H1 (cell line): ENCODE measurements around the gene TMIGD2. TPM values are rescaled to one million over a fixed set of nuclear protein-coding genes. Genes with fewer than 3 reads are reported as not detected.

Experiments
- BACH1 ChIP-seq: IDR thresholded peaks from 2 replicates; pipeline ENCODE4 v1.6.1; 2012; ENCODE audit warnings: low read length, improper control_type of control experiment
- CREB1 ChIP-seq: IDR thresholded peaks from 2 replicates; pipeline ENCODE4 v1.6.1; 2012; ENCODE audit warnings: inconsistent platforms
- E2F6 ChIP-seq: IDR thresholded peaks from 2 replicates; pipeline ENCODE4 v1.6.1; 2012; ENCODE audit warnings: inconsistent platforms
- GTF2F1 ChIP-seq: IDR thresholded peaks from 2 replicates; pipeline ENCODE4 v1.6.1; 2012; ENCODE audit warnings: low read depth, low read length, improper control_type of control experiment, borderline replicate concordance
- HDAC2 ChIP-seq, 2 experiments: fragments of 300-600 bp in 1 of 2; sonication (generic) in 1 of 2; IDR thresholded peaks; 2 replicates each; pipeline ENCODE4 v1.6.1; 2011 to 2012; ENCODE audit warnings: low read depth in 2 of 2, low read length in 2 of 2, mild to moderate bottlenecking in 2 of 2, moderate library complexity in 2 of 2, borderline replicate concordance in 1 of 2, inconsistent platforms in 1 of 2
- KDM4A ChIP-seq: IDR thresholded peaks from one replicate; pipeline ENCODE4 v1.7.1; 2012; ENCODE audit warnings: low read depth, mild to moderate bottlenecking, moderate library complexity, low read length, inconsistent platforms; ENCODE audit not compliant: severe bottlenecking
- KDM5A ChIP-seq: fragments of 200-600 bp; IDR thresholded peaks from 2 replicates; pipeline ENCODE4 v1.7.1; 2012; ENCODE audit warnings: mild to moderate bottlenecking, low read length, inconsistent platforms, mixed read lengths
- MAX ChIP-seq: IDR thresholded peaks from 2 replicates; pipeline ENCODE4 v1.6.1; 2012; ENCODE audit warnings: inconsistent platforms
- NRF1 ChIP-seq: IDR thresholded peaks from 2 replicates; pipeline ENCODE4 v1.6.1; 2011; ENCODE audit warnings: mild to moderate bottlenecking, low read depth, low read length, improper control_type of control experiment
- PHF8 ChIP-seq: fragments of 200-600 bp; sonication (generic); conservative IDR thresholded peaks from 2 replicates; pipeline ENCODE4 v1.7.1; 2012; ENCODE audit warnings: low read depth, mild to moderate bottlenecking, inconsistent platforms, low read length, moderate library complexity
- SIN3A ChIP-seq, 2 experiments: IDR thresholded peaks in 1 of 2; conservative IDR thresholded peaks in 1 of 2; 2 replicates each; pipeline ENCODE4 v1.6.1; 2011 to 2012; ENCODE audit warnings: low read length in 2 of 2, improper control_type of control experiment in 1 of 2, low read depth in 1 of 2, mild to moderate bottlenecking in 1 of 2
- SP1 ChIP-seq: IDR thresholded peaks from 2 replicates; pipeline ENCODE4 v1.6.1; 2011; ENCODE audit warnings: low read depth, low read length
- SP4 ChIP-seq: IDR thresholded peaks from 2 replicates; pipeline ENCODE4 v1.6.1; 2012; ENCODE audit warnings: low read length, inconsistent platforms
- SUZ12 ChIP-seq: fragments of 200-600 bp; sonication (generic); IDR thresholded peaks from 2 replicates; pipeline ENCODE4 v1.6.1; 2012; ENCODE audit warnings: mild to moderate bottlenecking, inconsistent platforms, low read length, moderate library complexity, mixed read lengths
- TAF1 ChIP-seq: IDR thresholded peaks from 2 replicates; pipeline ENCODE4 v1.6.1; 2011; ENCODE audit warnings: mild to moderate bottlenecking, low read depth, low read length
- TBP ChIP-seq: IDR thresholded peaks from 2 replicates; pipeline ENCODE4 v1.6.1; 2011; ENCODE audit warnings: low read depth, low read length, improper control_type of control experiment
- ZNF274 ChIP-seq: IDR thresholded peaks from 2 replicates; pipeline ENCODE4 v1.7.0; 2012; ENCODE audit warnings: low read length, borderline replicate concordance; ENCODE audit errors: extremely low read depth
- polyA plus RNA-seq, 7 experiments: library from polyadenylated mRNA; depleted of rRNA in 3 of 7; stranded (reverse) in 5 of 7; unstranded in 2 of 7; fragments of >200 nt in 5 of 7; fragments of 200-250 nt in 2 of 7; gene quantifications; 1 replicate in 5 of 7; 2 replicates in 1 of 7; 4 replicates in 1 of 7; pipeline versions ENCODE4 v1.2.1 to v1.2.3, GENCODE V29; 2011 to 2013; ENCODE audit warnings: missing spikeins in 2 of 7, mixed read lengths in 2 of 7
- total RNA-seq: library from RNA; stranded (reverse); fragmentation: NEBNext Ultra II Directional; extraction: Animal tissue kit (Norgen Biotek cat#: 25700); gene quantifications from 2 replicates; pipeline ENCODE4 v1.2.1, GENCODE V29; 2021

TMIGD2 gene
- total and polyA plus RNA-seq, 2 of the 8 experiments (the other 6 are each of a cell fraction or from before 2014, with no cell fraction given): 0.39 to 0.41 TPM

DNA sequence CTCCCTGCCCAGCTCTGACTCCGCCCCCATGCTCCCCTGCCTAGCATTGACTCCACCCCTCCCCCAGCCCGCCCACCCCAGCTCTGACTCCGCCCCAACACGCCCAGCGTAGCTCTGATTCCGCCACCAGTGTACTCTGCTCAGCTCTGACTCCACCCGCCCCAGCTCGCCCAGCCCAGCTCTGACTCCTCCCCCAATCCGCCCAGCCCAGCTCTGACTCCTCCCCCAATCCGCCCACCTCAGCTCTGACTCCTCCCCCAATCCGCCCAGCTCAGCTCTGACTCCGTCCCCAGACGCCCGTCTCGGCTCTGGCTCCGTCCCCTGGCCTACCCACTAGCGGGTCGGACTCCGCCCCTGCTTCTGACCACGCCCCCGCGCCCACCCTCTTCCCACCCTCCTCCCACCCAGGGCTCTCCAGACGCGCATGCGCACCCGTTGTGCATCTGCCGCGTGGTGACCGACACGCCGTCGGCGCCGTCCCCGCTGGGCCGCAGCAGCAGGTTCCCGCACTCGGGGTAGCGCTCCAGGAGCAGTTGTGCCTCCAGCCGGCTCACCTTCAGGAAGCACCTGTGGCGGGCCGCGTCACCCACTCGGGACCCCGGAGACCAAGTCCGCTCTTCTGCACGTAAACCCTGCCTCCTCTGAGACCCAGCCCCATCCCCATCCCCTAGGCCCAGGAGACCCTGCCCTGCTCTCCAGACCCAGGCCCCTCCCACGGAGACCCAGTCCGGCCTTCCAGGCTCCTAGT, 26.2 kb upstream of the TMIGD2 start (continued):
- TF ChIP-seq MAX (peak; percentile 91), E2F6 (peak; percentile 75), SIN3A (conservative IDR thresholded peaks at IDR 0.05 in 1 of 2, IDR thresholded peaks at IDR 0.05 in 1 of 2; ENCODE audit: low read depth in 1 of 2, low read length in 2 of 2) (peak in 1 of 2 experiments; percentile 49; a peak in 1 of 4 replicates), BACH1 (peak; percentile 88), TBP (no peak), GTF2F1 (no peak), SUZ12 (peak; percentile 30; the same call in 1 of the 2 replicates), ZNF274 (no peak), CREB1 (peak; percentile 51; the same call in 1 of the 2 replicates), SP1 (peak; percentile 100), NRF1 (peak; percentile 78), TAF1 (peak; percentile 59), HDAC2 (IDR thresholded peaks at IDR 0.05; ENCODE audit: borderline replicate concordance in 1 of 2, low read depth in 2 of 2, low read length in 2 of 2) (peak; percentile 78 to 95; a peak in 2 of 4 replicates), PHF8 (peak; percentile 81), SP4 (peak; percentile 100), KDM4A (peak; percentile 56), KDM5A (no peak)
- TF ChIP-seq, all 59 proteins: peak for 19
